HepG2 (cell line): ENCODE data around the gene CAGE1. TPM values are rescaled to one million over a fixed set of nuclear protein-coding genes. Genes with fewer than 3 reads are reported as not detected.

Experiments used
- KLF13 ChIP-seq: sonication (generic); formaldehyde crosslinking; IDR thresholded peaks from 2 replicates; pipeline ENCODE4 v1.4.0; 2020; ENCODE audit warnings: mild to moderate bottlenecking, missing genetic modification reagents
- MLXIP ChIP-seq: sonication (generic); formaldehyde crosslinking; IDR thresholded peaks from 2 replicates; pipeline ENCODE4 v1.9.0; 2021; ENCODE audit warnings: missing genetic modification reagents, borderline replicate concordance
- RCOR2 ChIP-seq: IDR thresholded peaks from 2 replicates; pipeline ENCODE4 v1.6.1; 2016; ENCODE audit warnings: missing biosample characterization, missing genetic modification reagents
- SALL1 ChIP-seq: sonication (generic); formaldehyde crosslinking; IDR thresholded peaks from 2 replicates; pipeline ENCODE4 v1.8.0; 2022; ENCODE audit warnings: mild to moderate bottlenecking, missing genetic modification reagents
- SIX1 ChIP-seq: sonication (generic); formaldehyde crosslinking; IDR thresholded peaks from 2 replicates; pipeline ENCODE4 v1.4.0; 2020; ENCODE audit warnings: missing genetic modification reagents, borderline replicate concordance
- ZKSCAN1 ChIP-seq: fragments of 150-350 bp; IDR thresholded peaks from 2 replicates; pipeline ENCODE4 v1.6.1; 2014; ENCODE audit warnings: low read length
- ZNF224 ChIP-seq: sonication (generic); formaldehyde crosslinking; IDR thresholded peaks from 2 replicates; pipeline ENCODE4 v1.5.0; 2020; ENCODE audit warnings: mild to moderate bottlenecking, missing genetic modification reagents
- ZNF646 ChIP-seq: sonication (generic); formaldehyde crosslinking; IDR thresholded peaks from 2 replicates; pipeline ENCODE4 v1.9.0; 2021; ENCODE audit warnings: mild to moderate bottlenecking, missing genetic modification reagents
- polyA plus RNA-seq, 8 experiments: library from polyadenylated mRNA; depleted of rRNA in 3 of 8; stranded (reverse) in 7 of 8; unstranded in 1 of 8; fragments of >200 nt; fragmentation: Illumina TruSeq in 4 of 8; extraction: Trizol in 4 of 8; gene quantifications; 2 replicates each; pipeline versions ENCODE4 v1.2.1 to v1.2.3, GENCODE V29; 2011 to 2016; ENCODE audit warnings: low read depth in 4 of 8, missing spikeins in 1 of 8, mixed read lengths in 1 of 8; ENCODE audit not compliant: insufficient read depth in 1 of 8
- total RNA-seq, 5 experiments: library from RNA; depleted of rRNA; stranded (reverse); fragments of >200 nt; fragmentation: Illumina TruSeq; extraction: Trizol; gene quantifications; 2 replicates each; pipeline ENCODE4 v1.2.3, GENCODE V29; 2016; ENCODE audit warnings: low read depth in 1 of 5
- TF ChIP-seq, protein P1 (sequence below): sonication (generic); formaldehyde crosslinking; IDR thresholded peaks from 2 replicates; pipeline ENCODE4 v1.5.1; 2020; ENCODE audit warnings: missing genetic modification reagents, mild to moderate bottlenecking, borderline replicate concordance
- TF ChIP-seq, protein P2 (sequence below), 2 experiments: IDR thresholded peaks; 2 replicates each; pipeline ENCODE4 v1.6.1; 2011 to 2012; ENCODE audit warnings: low read length in 2 of 2, borderline replicate concordance in 1 of 2, low read depth in 1 of 2, mild to moderate bottlenecking in 1 of 2, moderate library complexity in 1 of 2

The CAGE1 gene
- total and polyA plus RNA-seq, 2 of the 13 experiments (the other 11 are each of a cell fraction or from before 2014, with no cell fraction given): 0.03 to 0.15 TPM

- TF ChIP-seq ZNF224 (CRISPR knock-in tag): 0 out of 2 replicates have a peak, but pooled peaks have one; percentile 34
- TF ChIP-seq, protein P1, sequence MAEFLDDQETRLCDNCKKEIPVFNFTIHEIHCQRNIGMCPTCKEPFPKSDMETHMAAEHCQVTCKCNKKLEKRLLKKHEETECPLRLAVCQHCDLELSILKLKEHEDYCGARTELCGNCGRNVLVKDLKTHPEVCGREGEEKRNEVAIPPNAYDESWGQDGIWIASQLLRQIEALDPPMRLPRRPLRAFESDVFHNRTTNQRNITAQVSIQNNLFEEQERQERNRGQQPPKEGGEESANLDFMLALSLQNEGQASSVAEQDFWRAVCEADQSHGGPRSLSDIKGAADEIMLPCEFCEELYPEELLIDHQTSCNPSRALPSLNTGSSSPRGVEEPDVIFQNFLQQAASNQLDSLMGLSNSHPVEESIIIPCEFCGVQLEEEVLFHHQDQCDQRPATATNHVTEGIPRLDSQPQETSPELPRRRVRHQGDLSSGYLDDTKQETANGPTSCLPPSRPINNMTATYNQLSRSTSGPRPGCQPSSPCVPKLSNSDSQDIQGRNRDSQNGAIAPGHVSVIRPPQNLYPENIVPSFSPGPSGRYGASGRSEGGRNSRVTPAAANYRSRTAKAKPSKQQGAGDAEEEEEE: peak; percentile 94; the same call in 1 of the 2 replicates
- peak; percentile 80 for TF ChIP-seq SALL1 (CRISPR knock-in tag)
- TF ChIP-seq ZKSCAN1: no peak
- peak; percentile 23; the same call in 1 of the 2 replicates for TF ChIP-seq ZNF646
- TF ChIP-seq KLF13 (CRISPR knock-in tag): peak; percentile 69; the same call in 1 of the 2 replicates
- TF ChIP-seq RCOR2 (CRISPR knock-in tag): peak; percentile 42; the same call in 1 of the 2 replicates
- TF ChIP-seq MLXIP (CRISPR knock-in tag): peak; percentile 90
- peak; percentile 31; the same call in 1 of the 2 replicates for TF ChIP-seq SIX1 (CRISPR knock-in tag)
- TF ChIP-seq, protein P2, sequence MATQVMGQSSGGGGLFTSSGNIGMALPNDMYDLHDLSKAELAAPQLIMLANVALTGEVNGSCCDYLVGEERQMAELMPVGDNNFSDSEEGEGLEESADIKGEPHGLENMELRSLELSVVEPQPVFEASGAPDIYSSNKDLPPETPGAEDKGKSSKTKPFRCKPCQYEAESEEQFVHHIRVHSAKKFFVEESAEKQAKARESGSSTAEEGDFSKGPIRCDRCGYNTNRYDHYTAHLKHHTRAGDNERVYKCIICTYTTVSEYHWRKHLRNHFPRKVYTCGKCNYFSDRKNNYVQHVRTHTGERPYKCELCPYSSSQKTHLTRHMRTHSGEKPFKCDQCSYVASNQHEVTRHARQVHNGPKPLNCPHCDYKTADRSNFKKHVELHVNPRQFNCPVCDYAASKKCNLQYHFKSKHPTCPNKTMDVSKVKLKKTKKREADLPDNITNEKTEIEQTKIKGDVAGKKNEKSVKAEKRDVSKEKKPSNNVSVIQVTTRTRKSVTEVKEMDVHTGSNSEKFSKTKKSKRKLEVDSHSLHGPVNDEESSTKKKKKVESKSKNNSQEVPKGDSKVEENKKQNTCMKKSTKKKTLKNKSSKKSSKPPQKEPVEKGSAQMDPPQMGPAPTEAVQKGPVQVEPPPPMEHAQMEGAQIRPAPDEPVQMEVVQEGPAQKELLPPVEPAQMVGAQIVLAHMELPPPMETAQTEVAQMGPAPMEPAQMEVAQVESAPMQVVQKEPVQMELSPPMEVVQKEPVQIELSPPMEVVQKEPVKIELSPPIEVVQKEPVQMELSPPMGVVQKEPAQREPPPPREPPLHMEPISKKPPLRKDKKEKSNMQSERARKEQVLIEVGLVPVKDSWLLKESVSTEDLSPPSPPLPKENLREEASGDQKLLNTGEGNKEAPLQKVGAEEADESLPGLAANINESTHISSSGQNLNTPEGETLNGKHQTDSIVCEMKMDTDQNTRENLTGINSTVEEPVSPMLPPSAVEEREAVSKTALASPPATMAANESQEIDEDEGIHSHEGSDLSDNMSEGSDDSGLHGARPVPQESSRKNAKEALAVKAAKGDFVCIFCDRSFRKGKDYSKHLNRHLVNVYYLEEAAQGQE (IDR thresholded peaks at IDR 0.05; ENCODE audit: borderline replicate concordance in 1 of 2, low read depth in 1 of 2, low read length in 2 of 2): peak in 1 of 2 experiments; percentile 71; a peak in 1 of 4 replicates
These were observed 76.7 kb downstream of the CAGE1 start, which contains the start of gene SSR1 (continued) for GRCh38 chr6:7312616-7313504.
